Left renal cortex interstitium (tissue), 4 donors: ENCODE measurements around the gene ZNF385A. TPM values are rescaled to one million over a fixed set of nuclear protein-coding genes. Genes with fewer than 3 reads are reported as not detected.
A peak's percentile ranks its signal among the peaks of the same experiment; 100 is the strongest.

Experiments used
- DNase-seq, 4 donors: peaks; one replicate each; pipeline ENCODE4 v3.0.0-alpha.2; 2013; ENCODE audit warnings: low read depth in 4 of 4, low spot score in 2 of 4, missing footprints in 1 of 4
- polyA plus RNA-seq, 4 donors: library from polyadenylated mRNA; unstranded; fragments of 120-200 nt; gene quantifications; one replicate each; pipeline ENCODE4 v1.2.1, GENCODE V29; 2013; ENCODE audit not compliant: insufficient read length in 4 of 4

The ZNF385A gene
- polyA plus RNA-seq, 4 donors: 8.6 to 16.2 (median 13.3) TPM

DNA sequence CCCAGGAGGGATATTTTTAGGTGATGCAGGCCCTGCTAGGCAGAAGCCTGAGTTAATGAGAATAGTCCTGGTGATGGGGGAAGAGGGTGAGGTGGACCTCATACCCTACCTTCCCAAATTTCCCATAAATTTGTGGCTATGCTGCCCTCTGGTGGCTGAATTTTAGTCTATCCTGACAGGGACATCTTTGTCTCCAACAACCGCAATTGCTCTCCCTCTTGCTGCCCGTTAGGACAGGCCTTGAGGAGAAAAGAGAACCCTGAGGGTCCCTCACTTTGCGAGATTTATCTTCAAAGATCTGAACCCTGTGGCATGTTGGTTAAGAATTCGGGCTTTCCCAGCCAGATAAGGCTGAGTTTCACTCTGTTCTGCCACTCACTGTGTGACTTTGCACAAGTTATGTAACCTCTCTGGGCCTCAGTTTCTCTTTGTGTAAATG lies 9.8 kb upstream of the ZNF385A start:
- no peak for DNase-seq

DNA sequence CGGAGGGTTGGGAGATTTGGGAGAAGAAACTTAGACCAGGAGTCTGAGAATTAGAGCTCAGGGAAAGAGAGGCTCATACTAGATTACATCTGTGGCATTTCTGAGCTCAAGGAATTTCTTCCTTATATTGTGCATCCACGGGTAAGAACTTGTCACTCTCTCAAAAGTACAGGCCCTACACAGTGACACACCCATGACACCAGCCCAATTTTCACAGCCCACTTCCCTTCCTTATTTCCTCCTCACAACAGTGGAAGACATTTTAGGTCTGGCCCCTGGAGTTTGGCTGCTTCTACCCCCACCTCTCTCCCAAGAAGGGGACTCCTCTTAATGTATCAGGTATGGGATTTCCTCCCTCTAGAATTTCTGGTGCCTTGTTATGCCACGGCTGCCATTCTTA lies 9.2 kb upstream of the ZNF385A start:
- no peak for DNase-seq

GRCh38 chr12:54393207-54393609 lies 8.7 kb upstream of the ZNF385A start:
- no peak for DNase-seq

- no peak for DNase-seq
Measured at GRCh38 chr12:54392485-54393206, 8.1 kb upstream of the ZNF385A start.

DNA sequence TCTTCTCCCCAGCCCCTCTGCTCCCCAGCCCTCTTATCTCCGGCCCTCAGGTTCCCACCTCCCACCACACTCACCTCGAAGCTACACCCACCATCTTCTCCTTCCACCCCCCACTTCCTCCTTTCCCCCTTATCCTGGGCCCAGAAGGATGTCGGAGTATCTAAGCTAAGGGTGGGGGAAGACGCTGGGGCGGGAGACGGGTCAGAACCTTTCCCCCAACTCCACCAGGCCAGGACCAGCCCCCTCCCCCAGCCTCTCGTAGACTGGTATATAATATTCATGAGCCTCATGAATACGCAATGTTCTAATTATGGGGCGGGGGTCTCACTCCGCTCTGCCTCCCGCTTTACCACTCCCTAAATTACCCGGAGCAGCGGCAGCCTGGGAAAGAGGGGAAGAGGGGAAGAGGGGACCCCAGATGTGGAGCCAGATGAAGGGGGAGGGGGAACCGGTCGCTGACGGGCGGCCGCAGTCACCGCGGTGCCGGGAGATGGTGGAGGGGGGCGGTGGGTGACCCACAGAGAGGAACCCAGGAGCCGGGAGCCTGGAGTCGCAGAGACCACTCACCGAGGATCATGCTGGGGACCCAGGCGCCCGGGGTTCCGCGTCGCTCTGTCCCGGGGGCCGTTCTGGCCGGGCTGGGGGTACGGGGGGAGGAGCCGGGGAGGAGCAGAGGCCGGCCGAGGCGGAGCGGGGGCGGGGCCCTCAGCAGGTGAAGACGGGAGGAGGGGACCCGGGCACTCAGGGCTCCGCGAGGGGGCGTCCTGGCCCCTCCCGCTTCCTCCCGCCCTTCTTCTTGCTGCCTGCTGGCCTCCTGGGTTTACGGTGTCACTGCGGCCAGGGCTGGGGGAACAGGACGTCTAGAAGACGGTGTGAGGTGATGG lies 6.4 kb upstream of the ZNF385A start:
- DNase-seq: no peak

DNA sequence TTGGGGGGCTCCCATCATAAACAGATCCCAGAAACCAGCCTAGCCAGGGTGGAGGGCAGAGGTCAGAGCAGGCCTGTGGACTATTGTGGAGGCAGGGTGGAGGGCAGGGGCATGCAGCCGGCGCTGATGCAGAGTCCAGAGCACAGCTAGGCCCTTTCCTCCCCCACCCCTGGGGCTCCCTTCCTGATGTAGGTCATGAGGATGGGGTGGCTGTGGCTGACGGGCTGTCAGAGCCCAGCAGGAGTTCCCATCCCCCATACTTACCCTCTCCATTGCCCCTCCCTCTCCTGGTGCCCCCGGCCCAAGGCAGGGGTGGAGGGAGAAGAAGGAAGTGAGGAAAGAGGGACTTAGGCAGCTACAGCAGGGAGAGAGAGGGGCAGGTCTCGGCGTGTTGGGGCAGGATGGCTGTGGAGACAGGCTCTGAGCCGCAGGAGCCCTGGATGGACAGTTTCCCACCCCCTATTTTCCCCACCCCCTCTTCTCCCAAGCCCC lies 5.7 kb upstream of the ZNF385A start:
- no peak for DNase-seq

DNA sequence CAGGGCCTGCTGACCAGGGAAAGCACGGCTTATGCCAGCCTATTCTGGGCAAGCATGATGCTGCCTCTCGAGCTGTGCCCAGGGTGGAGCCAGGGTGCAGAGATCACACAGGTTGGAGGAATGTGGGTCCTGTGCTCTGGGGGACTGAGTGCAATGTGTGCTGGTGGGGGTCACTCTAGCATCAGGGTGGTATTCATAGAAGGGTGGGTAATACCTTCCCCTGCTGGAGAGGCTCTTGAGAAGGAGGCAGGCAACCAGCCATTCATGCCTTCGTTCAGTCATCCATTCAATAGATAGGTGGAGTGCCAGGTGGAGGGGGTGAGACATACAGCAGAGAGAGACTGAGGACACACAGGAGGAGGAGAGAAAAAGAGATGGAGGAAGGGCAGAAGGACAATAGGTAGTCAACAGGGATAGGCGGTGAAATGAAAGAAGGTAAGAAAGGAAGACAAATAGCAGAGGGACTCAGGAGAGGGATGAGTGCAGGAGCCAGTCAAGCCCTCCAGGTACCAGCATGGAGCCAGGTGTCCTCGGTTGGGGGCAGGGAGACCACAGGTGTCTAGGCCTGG lies 5.2 kb upstream of the ZNF385A start:
- no peak for DNase-seq

GRCh38 chr12:54389134-54389508 lies 4.6 kb upstream of the ZNF385A start:
- DNase-seq: no peak

DNA sequence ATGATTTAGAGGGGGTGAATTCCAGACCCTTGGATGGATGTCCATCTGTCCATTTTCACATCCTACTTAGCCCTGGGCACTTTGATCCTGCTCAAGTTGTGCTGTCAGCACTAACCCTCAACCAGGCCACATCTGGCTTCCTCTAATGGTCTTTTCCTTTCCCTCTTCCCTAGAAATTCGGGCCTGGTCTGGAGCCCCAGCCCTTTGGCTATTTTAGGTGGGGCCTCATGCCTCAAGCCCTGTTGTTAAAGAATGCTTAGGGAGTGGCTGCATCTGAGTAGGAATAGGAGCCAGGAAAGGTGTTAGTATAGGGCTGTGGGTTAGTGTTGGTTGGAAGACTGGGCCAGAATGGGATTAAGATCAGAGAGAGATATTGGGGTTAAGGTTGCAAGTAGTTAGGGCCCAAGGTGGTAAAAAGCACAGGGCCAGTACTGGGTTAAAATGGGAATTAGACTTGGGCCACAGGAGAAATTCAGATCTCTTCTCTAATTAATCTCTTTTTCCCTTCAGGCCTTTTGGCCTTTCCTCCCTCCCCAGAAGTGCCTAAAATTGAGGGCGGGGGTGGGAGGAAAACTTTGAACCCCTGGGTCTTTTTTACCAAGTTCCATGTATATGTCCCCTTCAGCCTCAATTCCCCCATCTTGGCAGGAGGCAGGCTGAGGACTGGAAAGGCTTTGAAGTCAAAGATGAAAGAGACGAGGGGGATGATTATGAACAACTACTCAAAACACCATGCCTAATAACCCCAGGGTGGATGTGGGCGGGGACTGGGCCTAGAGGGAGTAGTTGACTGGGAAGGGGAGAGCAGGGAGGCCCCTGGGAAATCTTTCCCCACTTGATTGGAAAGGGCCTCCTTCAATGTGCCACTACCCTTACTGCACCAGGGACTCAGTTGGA lies 4.0 kb upstream of the ZNF385A start:
- no peak for DNase-seq

- DNase-seq: no peak
Measured at GRCh38 chr12:54387114-54387467, 2.6 kb upstream of the ZNF385A start.

DNA sequence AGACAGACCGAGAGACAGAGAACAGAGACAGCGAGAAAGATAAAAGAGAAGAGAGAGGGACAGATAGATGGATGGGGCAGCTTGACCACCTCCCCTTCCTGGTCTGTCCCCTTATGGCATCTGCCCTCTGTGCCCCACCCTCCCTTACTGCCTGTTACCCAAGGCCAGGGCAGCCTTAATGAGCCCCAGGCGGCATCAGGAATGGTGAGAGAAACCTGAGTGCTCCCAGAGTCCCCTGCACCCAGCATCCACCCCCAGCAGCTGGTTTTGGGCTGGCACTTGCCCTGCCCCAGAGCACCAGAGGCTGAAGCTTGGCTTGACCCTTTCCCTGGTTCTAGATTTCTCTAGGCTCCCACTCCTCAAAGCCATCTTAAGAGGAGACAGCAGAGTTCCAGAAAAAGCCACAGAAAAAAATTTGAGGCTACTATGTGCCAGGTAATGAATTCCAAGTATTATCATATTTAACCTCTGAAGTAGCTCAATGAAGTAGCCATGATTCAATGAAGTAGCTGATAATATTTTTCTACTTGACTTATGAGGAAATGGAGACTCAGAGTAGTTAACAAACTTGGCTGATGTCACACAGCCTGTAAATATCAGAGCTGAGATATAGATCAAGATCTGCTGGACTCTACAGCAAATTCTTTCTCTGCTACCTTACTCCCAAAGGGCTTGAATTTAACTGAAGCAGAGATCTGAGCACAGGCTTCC lies 2.0 kb upstream of the ZNF385A start:
- no peak for DNase-seq

GRCh38 chr12:54385251-54385914 lies 850 bp upstream of the ZNF385A start:
- DNase-seq: no peak

GRCh38 chr12:54383041-54383609 lies 1.4 kb downstream of the ZNF385A start:
- no peak for DNase-seq

GRCh38 chr12:54381136-54381535 lies 3.4 kb downstream of the ZNF385A start:
- DNase-seq: no peak

DNA sequence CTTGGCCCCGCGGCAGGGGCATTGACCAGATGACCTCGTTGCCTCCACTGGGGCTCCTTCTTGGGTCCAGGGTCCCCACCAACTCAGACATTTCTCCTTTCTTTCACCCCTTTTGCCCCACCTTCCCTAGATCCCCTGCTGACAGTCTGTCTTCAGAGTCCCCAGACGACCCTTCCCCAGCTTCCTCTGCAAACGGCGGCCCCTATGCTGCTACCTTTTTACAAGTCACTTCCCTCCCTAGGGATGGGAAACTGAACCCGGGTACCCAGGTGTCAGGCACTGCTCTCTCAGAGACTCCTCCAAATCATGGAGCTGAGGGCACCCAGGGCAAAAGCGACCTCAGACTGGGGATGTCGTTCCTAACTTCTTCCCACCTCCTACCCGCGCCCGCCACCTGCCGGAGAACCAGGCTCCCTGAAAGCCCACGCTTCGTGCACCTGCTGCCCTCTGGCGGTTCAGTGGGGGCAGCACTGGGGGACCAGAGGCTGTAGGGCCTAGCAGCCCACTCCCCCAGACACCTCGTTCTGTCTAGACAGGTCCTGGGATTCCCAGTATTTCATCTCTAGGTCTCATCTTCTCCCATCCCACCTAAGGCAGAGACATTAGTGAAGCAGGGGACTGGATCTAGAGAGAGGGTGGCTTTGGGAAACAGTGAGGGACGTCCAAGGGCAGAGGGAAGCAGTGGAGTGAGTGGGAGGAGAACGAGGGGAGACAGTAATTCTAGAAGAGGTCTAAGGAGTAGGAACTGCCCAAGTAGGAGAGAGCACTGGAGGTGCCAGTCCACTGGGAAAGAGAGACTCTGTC lies 4.9 kb downstream of the ZNF385A start:
- peak in 1 of 4 donors; percentile 89 for DNase-seq

- no peak for DNase-seq
Measured at GRCh38 chr12:54378796-54379397, 5.6 kb downstream of the ZNF385A start.

GRCh38 chr12:54377797-54378515 lies 6.6 kb downstream of the ZNF385A start:
- DNase-seq: no peak
